Stimulated activated naive CD4-positive, alpha-beta T cell treated with Interleukin-2 at 50 U/mL for 16 hours (primary cell): ENCODE results near the gene STXBP5.
"Not testable (repeated sequence)": the region's sequence is repeated elsewhere in the genome, so short reads cannot be mapped to it uniquely, and the experiment has no call there.

Experiments used
- DNase-seq: peaks from one replicate; lab custom pipeline; 2025; lab: John Stamatoyannopoulos, UW

Gene STXBP5

DNA sequence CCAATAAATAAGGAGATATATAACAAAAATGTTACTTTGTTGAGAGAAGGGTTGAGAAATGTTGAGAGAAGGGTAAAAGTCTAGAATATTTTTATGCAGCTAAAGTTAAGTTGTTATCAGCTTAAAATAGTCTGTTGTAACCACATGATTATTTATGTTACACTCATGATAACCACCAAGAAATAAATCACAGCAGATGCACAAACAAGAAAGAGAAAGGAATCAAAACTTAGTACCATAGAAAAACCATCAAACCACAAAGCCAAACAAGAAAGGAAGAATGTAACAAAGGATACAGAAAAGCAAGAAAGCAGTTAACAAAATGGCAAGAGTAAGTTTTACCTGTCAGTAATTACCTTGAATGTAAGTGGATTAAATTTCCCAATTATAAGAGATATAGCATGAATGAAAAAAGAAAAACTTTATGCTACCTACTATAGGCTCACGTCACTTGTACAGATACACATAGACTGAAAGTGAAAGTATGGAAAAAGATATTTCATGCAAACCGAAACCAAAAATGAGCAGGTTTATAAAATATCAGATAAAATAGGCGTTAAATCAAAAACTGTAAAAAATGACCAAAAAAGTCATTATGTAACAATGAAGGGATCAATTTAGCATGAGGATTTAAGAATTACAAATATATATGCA is 93.6 kb downstream of the STXBP5 start:
- no peak for DNase-seq

DNA sequence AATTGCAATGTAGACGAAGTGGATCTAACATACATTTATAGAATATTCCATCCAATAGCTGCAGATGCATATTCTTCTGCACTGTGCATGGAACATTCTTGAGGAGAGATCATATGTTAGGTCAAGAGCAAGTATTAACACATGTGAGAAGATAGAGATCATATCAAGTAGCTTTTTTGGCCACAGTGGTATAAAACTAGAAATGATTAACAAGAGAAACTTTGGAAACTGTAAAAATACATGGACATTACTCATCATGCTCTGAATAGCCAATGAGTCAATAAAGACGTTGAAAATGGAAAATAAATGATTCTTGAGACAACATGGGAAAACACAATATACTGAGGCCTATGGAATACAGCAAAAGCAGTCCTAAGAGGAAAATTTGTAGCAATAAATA is 94.2 kb downstream of the STXBP5 start:
- DNase-seq, result no peak

DNA sequence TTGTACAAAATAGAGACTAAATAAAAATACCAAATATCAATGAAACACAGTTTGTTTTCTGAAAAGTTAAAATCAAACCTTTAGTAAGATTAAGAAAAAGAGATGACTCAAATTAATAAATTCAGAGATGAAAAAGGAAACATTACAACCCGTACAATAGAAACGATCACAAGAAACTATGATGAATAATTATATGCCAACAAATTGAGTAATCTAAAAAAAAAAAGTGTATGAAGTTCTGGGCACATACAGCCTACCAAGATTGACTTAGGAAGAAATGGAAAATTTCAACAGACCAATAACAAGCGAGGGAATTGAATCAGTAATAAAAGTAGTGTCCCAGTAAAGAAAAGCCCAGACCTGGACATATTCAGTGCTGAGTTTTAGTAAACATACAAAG is 94.8 kb downstream of the STXBP5 start:
- no peak for DNase-seq

DNA sequence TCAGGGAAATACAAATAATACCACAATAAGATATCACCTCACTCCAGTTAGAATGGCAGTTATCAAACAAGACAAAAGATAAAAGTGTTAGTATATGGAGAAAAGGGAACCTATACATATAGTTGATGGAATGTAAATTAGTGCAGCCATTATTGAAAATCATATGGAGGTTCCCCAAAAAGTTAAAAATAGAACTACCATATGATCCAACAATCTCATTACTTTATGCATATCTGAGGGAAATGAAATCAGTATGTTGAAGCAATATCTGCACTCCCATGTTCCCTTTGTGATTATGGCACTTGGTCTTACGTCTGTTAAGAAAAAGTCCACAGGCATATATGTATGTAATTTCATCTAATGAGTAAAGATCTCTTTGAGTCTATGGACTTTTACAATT is 96.9 kb downstream of the STXBP5 start:
- DNase-seq, result no peak

DNA sequence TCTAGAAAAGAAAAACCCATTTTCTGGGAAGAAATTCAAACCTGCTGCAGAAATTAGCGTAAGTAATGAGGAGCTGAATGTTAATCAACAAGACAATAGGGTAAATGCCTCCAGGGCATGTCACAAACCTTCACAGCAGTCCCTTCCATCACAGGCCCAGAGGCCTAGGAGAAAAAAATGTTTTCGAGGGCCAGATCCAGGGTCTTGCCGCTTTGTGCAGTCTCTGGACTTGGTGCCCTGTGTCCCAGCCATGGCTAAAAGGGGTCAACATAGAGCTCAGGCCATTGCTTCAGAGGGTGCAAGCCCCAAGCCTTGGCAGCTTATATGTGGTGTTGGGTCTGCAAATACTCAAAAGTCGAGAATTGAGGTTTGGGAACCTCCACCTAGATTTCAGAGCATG is 99.8 kb downstream of the STXBP5 start:
- no peak for DNase-seq

DNA sequence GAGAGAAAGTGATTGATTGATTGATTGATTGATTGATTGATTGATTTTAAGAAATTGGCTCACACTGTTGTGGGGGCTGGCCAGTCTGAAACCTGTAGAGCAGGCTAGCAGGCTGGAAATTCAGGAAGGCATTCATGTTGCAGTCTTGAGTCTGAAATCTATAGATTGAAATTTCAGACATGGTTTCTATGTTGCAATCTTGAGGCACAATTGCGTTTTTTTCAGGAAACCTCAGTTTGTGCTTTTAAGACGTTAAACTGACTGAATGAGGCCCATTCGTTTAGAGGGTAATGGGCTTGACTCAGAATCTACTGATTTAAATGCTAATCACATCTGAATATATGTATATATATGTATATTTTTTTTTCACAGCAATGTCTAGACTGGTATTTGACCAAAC is 106.3 kb downstream of the STXBP5 start:
- no peak for DNase-seq

DNA sequence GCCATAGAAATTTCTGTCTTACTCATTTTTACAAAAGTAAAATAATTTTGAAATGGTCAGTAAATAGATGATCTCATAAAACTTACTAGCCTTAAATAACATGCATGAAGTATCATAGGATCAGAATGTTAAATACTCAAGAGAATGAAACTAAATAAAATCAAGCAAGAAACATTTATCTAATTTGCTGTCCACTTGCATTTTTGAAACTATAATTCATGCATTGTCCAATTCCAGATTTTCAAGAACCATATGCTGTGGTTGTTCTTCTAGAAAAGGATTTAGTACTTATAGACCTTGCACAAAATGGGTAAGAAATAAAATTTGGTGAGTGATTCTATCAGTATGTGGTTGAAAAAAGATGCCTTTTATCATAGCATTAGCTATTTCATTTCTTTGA is 107.0 kb downstream of the STXBP5 start:
- DNase-seq, result no peak

DNA sequence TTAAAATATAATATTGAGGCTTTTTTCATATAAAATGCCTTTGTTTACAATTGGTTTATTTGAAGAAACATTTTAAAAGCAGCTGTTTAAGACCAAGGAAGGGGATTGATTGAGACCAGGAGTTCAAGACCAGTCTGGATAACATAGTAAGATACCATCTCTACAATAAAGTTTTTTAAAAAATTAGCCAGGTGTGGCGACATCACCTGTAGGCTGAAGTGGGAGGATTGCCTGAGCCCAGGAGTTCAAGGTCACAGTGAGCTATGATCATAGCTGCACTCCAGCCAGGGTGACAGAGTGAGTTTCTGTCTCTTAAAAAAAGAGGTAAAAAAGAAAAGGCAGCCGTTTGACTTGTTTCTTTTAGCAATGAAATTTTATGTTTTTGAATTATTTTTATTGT is 117.0 kb downstream of the STXBP5 start:
- no peak for DNase-seq

DNA sequence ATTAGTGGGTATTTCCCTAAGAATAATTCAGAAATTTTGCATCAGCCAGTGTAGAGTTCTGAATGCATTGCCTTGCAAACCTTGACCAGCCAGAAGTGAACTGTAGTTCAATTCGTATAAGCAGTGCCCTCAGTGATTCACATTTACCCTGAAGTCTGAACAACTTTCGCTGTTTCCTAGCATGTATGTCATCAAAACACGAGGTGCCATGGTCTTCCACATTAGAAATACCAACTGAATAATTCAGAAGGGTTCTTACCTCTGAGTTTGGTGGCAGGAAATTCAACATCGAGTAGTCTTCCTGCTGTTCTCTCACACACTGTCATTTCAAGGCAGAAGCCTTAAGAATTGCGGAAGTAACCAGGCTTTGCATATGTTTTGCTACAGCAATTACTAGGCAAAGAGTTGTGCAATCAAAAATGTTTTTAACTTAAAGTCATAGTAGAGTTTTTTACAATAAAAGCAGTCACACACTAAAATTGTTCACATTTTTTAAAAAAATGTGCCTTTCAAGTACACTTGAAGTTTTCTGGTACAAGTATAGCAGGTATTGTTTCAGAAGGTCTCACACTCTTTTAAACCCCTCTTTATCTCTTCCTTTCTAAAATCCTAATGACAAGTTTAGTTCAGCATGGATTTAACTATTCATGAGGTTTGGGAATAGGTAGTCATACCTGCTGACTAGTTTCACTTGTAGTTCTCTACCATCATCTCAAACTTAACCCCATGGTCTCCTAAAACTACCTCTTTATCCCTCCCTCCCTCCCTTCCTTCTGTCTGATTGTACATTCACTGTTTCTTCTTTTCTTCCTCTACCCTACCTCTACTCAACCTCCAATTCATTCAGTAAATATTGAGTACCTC is 118.3 kb downstream of the STXBP5 start:
- no peak for DNase-seq

DNA sequence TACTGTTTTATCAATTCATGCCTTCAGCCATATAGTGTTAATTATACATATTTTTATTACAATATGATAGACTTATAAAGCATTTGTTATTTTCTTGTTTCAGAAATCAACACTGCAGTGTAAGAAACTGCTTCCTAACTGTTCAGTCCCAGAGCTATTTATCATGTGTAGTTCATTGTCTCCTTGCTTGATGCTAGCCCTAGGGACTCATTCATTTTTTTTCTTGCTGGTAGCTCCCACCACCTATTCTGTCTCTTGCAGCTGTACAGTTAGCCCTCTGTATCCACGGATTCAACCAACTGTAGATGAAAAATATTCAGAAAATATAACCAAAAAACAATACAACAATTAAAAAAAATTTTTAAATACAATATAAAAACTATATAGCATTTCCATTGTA is 121.3 kb downstream of the STXBP5 start:
- DNase-seq, result no peak

DNA sequence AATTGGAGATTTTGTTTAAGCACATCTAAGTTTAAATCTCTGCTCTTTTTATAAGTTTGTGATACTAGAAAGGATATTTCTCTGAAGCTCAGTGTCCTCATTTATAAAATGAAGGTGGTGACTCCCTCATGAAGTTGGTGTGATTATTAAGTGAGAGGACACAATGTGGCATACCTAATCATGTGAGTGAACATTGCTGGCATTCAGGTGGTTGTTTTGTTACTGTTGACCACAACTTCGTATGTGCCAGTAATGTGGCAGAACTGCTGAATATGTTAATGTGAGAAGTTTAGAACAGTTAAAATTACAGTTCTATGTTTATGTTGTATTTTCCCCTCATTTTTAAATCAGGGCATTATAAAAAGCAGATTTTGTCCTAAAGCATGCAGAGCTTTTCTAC is 127.2 kb downstream of the STXBP5 start:
- DNase-seq, result no peak

DNA sequence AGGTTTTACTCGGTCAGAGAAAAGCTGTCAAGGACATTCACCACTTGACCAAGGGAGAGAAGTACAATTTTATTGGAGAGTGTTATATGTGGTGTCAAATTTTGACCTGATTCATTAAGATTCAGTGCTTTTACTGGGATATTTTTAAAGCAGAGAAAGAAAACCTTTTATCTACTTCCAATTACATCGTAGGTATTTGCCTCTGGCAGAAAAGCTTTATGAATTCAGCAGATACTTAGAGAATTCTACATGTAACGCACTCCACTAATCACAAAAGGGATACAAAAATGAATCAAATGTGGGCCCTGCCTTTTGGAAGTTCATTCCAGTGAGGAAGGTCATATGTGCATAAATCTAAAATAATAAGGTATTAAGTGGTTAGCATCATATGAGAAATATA is 133.7 kb downstream of the STXBP5 start:
- DNase-seq, result no peak

DNA sequence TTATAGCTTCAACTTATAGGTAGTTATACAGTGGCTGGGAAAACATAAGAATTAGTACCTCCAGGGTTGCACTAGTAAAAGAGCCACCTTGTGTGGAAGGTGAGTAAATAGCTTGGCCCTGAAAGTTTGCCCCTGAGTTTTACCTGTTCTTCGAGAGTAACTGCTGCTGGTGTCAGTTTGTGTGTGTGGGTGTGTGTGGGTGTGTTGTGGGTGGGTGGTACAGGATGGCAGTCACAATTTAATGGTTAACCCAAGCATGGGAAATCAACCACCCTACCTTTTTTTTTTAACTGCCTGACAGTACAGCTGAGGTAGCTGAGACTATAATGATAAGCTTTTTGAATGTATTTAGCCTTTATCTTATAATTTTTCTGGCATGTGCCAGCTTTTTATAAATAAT is 137.3 kb downstream of the STXBP5 start:
- no peak for DNase-seq

DNA sequence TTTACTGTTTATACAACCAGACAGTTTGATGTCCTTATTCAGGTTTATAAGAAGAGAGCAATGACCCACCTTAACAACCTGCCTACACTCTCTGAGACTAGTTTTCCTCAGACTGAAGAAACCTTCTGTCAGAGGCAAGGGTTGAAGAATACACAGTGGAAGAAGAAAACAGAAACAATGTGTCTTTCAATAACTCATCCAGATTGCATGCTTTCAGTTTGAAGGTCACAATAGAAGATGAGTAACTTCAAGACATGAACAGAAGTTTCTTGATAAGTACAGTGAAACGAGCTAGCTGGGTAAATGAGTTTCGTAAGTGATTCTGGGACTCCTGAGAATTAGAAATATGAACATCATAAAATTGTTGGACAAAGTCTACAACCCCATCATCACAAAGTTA is 141.7 kb downstream of the STXBP5 start:
- no peak for DNase-seq

DNA sequence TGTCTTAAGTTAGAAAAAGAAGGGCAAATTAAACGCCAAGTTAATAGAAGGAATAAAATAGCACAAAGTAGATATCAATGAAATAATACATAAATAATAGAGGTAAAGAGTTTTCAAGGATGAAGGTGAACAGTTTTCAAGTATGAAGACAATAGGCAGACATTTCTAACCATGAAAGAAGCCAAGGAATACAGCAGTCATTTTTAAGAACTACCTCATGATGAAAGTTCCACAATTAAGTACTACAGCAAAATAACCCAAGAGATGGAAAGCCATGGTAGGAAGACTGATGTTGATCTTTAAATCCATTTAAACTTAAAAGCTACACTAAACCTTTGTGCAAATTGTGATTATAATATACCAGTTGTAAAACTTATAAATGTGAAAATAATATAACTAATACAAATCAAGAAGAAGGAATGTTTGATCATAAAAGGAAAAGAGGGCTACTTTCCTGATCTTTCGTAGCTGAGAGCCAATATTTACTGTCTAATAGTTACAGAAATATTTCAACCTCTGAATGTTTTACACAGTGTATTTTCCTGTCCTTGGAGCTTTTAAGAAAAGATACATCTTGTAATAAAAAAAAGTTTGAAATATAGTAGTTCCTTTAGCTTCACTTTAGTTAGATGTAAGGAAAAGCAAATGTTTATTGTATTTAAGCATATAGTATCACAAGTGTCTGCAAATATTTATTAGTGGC is 143.1 kb downstream of the STXBP5 start:
- no peak for DNase-seq

DNA sequence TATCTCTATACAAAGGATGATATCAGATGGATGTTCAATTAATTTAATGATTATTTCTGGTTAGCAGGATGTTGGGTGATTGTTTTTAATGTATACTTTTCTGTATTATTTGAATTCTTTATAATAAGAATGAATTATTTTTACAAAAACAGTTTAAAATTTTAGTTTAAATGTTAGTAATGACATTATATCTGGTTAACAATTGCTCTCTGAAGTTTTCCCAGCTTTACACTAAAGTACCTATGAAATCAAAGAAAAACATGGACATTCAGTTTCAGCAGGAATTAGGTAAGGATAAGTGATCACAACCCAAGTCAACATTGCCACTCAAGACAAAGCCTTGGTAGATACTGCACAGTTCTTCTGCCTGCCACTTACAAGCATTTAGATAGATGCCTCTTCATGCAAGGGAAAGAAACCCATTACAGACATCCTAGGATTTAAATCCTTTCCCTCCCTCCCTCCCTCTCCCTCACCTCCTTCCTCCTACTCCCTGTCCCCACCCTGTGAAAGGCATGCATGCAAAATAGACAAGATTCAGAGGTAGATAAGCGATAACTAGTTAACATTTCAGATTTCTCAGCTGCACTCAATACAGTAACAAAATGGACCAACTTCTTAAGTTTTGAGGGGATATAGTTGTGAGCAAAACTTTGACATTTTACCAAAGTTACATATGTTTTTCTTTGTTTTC is 143.8 kb downstream of the STXBP5 start:
- no peak for DNase-seq

DNA sequence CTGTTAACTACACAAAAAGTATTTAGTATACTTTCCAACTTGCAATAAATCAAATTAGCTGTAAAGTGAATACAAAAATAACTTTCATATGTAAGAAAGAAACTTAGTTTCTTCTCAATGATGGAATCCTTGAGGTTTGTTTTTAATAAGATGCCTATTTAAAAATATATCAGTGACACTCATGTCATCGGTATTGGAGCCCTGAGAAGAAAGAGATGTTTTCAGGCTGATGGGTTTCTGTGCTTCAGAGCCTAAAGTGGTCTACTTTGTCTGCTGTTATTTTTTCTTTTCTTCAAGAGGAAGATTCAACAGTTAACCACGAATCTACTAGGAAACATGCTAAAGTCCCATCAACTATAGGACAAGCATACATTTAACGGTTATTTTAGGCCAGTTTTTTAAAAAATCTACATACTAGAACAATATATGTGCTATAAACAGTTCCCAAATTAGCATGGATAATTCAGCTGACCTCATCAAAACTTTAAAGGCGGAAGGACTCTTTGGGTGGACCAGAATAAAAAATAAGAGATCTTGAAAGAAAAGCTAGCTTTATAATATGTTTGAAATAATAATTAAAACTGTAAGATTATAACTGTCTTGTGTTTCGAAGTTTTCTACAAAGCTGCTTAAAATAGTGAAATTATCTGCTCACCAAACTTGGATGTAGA is 157.2 kb downstream of the STXBP5 start:
- DNase-seq, result no peak

DNA sequence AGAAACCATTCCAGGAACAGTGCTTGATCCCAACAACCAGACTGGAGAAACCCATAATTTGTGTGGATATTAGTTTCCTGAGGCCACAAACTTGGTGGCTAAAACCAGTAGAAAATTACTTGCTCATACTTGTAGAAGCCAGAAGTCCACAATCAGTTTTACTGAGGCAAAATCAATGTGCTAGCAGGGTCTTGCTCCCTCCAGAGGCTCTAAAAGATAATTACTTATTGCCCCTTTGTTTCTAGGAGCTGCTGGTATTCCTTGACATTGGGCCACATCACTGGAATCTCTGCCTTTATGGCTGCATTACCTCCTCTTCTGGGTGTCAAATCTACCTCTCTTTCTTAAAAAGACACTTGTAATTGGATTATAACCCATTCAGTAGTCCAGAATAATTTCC is 162.1 kb downstream of the STXBP5 start:
- DNase-seq, result no peak

DNA sequence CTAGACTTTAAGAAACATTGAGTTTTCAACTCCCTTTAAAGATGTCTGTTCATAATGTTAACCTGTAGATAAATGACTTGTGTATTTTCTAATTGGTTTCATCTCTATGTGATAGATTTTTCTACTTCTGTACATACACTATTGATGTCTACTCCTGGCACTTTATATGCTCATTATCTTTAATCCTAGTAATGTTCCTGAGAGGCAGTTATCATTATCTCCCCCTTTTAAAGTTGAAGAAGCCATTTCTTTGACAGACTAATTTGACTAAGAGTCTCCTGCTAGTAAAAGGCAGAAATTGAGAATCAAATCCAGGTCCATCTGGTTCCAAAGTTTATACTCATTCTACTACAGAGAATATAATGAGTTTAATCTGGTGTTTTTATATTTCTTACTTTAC is 167.1 kb downstream of the STXBP5 start:
- DNase-seq, result no peak

DNA sequence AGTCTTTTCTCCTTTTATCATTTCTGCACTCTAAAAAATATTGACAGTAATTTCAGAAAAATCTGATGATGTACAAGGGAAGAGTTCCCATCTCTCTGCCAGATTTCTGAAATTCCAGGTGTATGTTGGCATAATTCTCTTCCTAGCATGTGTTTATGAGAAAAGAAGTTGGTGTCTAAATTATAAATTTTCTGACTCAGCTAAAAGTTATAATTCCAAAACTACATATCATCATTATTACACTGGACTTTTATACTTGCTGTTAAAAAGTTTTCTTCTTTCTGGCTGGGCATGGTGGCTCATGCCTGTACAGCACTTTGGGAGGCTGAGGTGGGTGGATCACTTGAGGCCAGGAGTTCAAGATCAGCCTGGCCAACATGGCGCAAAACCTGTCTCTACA is 168.6 kb downstream of the STXBP5 start:
- no peak for DNase-seq

DNA sequence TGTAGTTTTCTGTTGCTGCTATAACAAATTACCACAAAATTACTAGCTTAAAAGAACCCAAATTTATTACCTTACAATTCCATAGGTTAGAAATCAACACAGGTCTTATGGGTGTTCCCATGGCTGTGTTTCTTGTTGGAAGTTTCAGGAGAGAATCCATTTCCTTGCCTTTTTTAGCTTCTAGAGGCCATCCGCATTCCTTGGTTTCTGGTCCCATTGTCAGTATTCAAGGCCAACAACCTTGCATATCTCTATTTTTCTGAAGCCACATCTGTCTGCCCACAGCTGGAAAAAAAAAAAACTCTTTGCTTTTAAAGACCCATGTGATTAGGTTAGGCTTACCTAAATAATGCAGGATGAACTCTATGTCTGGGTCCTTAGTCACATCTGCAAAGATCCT is 174.6 kb downstream of the STXBP5 start:
- DNase-seq, result no peak

DNA sequence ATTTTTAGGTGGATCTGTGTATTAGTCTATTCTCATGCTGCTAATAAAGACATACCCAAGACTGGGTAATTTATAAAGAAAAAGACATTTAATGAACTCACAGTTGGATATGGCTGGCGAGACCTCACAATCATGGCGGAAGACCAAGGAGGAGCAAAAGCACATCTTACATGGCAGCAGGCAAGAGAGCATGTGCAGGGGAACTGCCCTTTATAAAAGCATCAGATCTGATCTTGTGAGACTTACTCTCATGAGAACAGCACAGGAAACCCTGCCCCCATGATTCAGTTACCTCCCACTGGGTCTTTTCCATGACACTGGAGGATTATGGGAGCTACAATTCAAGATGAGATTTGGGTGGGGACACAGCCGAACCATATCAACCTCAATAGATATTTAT is 176.6 kb downstream of the STXBP5 start:
- DNase-seq, result not testable (repeated sequence)
